ENCODE data around the gene SNAP91.
A peak's percentile ranks its signal among the peaks of the same experiment; 100 is the strongest.

Gene SNAP91

GRCh38 chr6:83729871-83730270 is 21.0 kb upstream of the SNAP91 start:
- Histone ChIP-seq H3K27me3 (ENCODE audit: insufficient read depth, insufficient read length) (no peaks in the 10 kb centered on the region), H3K9me3 (ENCODE audit: insufficient read depth, low read length) (no peaks in the 10 kb centered on the region), H3K4me1 (ENCODE audit: insufficient read depth, insufficient read length) (no peaks in the 10 kb centered on the region), H3K4me3 (ENCODE audit: insufficient read length, low read depth) (no peak overlapping the region), H3K36me3 (ENCODE audit: insufficient read depth, insufficient read length, low read length) (no peaks in the 10 kb centered on the region), H3K9ac (ENCODE audit: insufficient read length, low read depth) (no peak overlapping the region)
- TF ChIP-seq YY1 (IDR thresholded peaks at IDR 0.05; ENCODE audit: insufficient read depth, insufficient read length) (no peak), SUZ12 (IDR thresholded peaks at IDR 0.05; ENCODE audit: extremely low read depth, insufficient read depth, insufficient read length) (no peak), ZNF274 (IDR thresholded peaks at IDR 0.05; ENCODE audit: low read depth, low read length) (no peak)
- no peak for DNase-seq (ENCODE audit: low read depth, low spot score)

GRCh38 chr6:83722876-83723275 is 14.0 kb upstream of the SNAP91 start:
- no peaks in the 10 kb centered on the region for H3K27me3 ChIP-seq (ENCODE audit: insufficient read depth, insufficient read length)
- H3K36me3 ChIP-seq (ENCODE audit: insufficient read depth, insufficient read length, low read length): no peaks in the 10 kb centered on the region
- no peak for DNase-seq (ENCODE audit: low read depth, low spot score)
- H3K9me3 ChIP-seq (ENCODE audit: insufficient read depth, low read length): peaks cover under 1% of the 10 kb centered on the region; the same call in 1 of the 2 replicates
- no peaks in the 10 kb centered on the region for H3K4me1 ChIP-seq (ENCODE audit: insufficient read depth, insufficient read length)
- no peak for TF ChIP-seq ZNF274 (IDR thresholded peaks at IDR 0.05; ENCODE audit: low read depth, low read length)
- no peak for TF ChIP-seq YY1 (IDR thresholded peaks at IDR 0.05; ENCODE audit: insufficient read depth, insufficient read length)
- no peak for TF ChIP-seq SUZ12 (IDR thresholded peaks at IDR 0.05; ENCODE audit: extremely low read depth, insufficient read depth, insufficient read length)
- H3K9ac ChIP-seq (ENCODE audit: insufficient read length, low read depth): no peak overlapping the region
- no peak overlapping the region for H3K4me3 ChIP-seq (ENCODE audit: insufficient read length, low read depth)

GRCh38 chr6:83717809-83718208 is 8.9 kb upstream of the SNAP91 start:
- TF ChIP-seq YY1 (IDR thresholded peaks at IDR 0.05; ENCODE audit: insufficient read depth, insufficient read length) (no peak), ZNF274 (IDR thresholded peaks at IDR 0.05; ENCODE audit: low read depth, low read length) (no peak), SUZ12 (IDR thresholded peaks at IDR 0.05; ENCODE audit: extremely low read depth, insufficient read depth, insufficient read length) (no peak)
- Histone ChIP-seq H3K36me3 (ENCODE audit: insufficient read depth, insufficient read length, low read length) (no peaks in the 10 kb centered on the region), H3K27me3 (ENCODE audit: insufficient read depth, insufficient read length) (no peaks in the 10 kb centered on the region), H3K4me3 (ENCODE audit: insufficient read length, low read depth) (no peak overlapping the region), H3K9me3 (ENCODE audit: insufficient read depth, low read length) (peaks cover 6% of the 10 kb centered on the region), H3K9ac (ENCODE audit: insufficient read length, low read depth) (no peak overlapping the region), H3K4me1 (ENCODE audit: insufficient read depth, insufficient read length) (no peaks in the 10 kb centered on the region)
- no peak for DNase-seq (ENCODE audit: low read depth, low spot score)

GRCh38 chr6:83711958-83712357 is 3.1 kb upstream of the SNAP91 start:
- Histone ChIP-seq H3K27me3 (ENCODE audit: insufficient read depth, insufficient read length) (peaks cover 34% of the 10 kb centered on the region), H3K36me3 (ENCODE audit: insufficient read depth, insufficient read length, low read length) (no peaks in the 10 kb centered on the region), H3K9me3 (ENCODE audit: insufficient read depth, low read length) (no peaks in the 10 kb centered on the region), H3K4me1 (ENCODE audit: insufficient read depth, insufficient read length) (no peaks in the 10 kb centered on the region), H3K9ac (ENCODE audit: insufficient read length, low read depth) (no peak overlapping the region), H3K4me3 (ENCODE audit: insufficient read length, low read depth) (no peak overlapping the region)
- DNase-seq (ENCODE audit: low read depth, low spot score): no peak
- no peak for TF ChIP-seq ZNF274 (IDR thresholded peaks at IDR 0.05; ENCODE audit: low read depth, low read length)
- no peak for TF ChIP-seq YY1 (IDR thresholded peaks at IDR 0.05; ENCODE audit: insufficient read depth, insufficient read length)
- no peak for TF ChIP-seq SUZ12 (IDR thresholded peaks at IDR 0.05; ENCODE audit: extremely low read depth, insufficient read depth, insufficient read length)

- DNase-seq (ENCODE audit: low read depth, low spot score): no peak
- peak overlapping the region; percentile 65 for H3K4me3 ChIP-seq (ENCODE audit: insufficient read length, low read depth)
- no peak overlapping the region for H3K9ac ChIP-seq (ENCODE audit: insufficient read length, low read depth)
- H3K4me1 ChIP-seq (ENCODE audit: insufficient read depth, insufficient read length): no peaks in the 10 kb centered on the region
- no peaks in the 10 kb centered on the region for H3K9me3 ChIP-seq (ENCODE audit: insufficient read depth, low read length)
- peaks cover 41% of the 10 kb centered on the region for H3K27me3 ChIP-seq (ENCODE audit: insufficient read depth, insufficient read length)
- TF ChIP-seq YY1 (IDR thresholded peaks at IDR 0.05; ENCODE audit: insufficient read depth, insufficient read length) (no peak), ZNF274 (IDR thresholded peaks at IDR 0.05; ENCODE audit: low read depth, low read length) (no peak), SUZ12 (IDR thresholded peaks at IDR 0.05; ENCODE audit: extremely low read depth, insufficient read depth, insufficient read length) (no peak)
- no peaks in the 10 kb centered on the region for H3K36me3 ChIP-seq (ENCODE audit: insufficient read depth, insufficient read length, low read length)
These were observed 798 bp upstream of the SNAP91 start for GRCh38 chr6:83709748-83710050.

- no peaks in the 10 kb centered on the region for H3K36me3 ChIP-seq (ENCODE audit: insufficient read depth, insufficient read length, low read length)
- H3K4me1 ChIP-seq (ENCODE audit: insufficient read depth, insufficient read length): no peaks in the 10 kb centered on the region
- peak overlapping the region; percentile 72 for H3K9ac ChIP-seq (ENCODE audit: insufficient read length, low read depth)
- H3K27me3 ChIP-seq (ENCODE audit: insufficient read depth, insufficient read length): peaks cover 41% of the 10 kb centered on the region
- no peaks in the 10 kb centered on the region for H3K9me3 ChIP-seq (ENCODE audit: insufficient read depth, low read length)
- peak overlapping the region; percentile 65 for H3K4me3 ChIP-seq (ENCODE audit: insufficient read length, low read depth)
- TF ChIP-seq ZNF274 (IDR thresholded peaks at IDR 0.05; ENCODE audit: low read depth, low read length) (no peak), YY1 (IDR thresholded peaks at IDR 0.05; ENCODE audit: insufficient read depth, insufficient read length) (no peak), SUZ12 (IDR thresholded peaks at IDR 0.05; ENCODE audit: extremely low read depth, insufficient read depth, insufficient read length) (no peak)
- DNase-seq (ENCODE audit: low read depth, low spot score): no peak
These were observed 343 bp downstream of the SNAP91 start for GRCh38 chr6:83708546-83708969.

- peaks cover 41% of the 10 kb centered on the region for H3K27me3 ChIP-seq (ENCODE audit: insufficient read depth, insufficient read length)
- H3K4me1 ChIP-seq (ENCODE audit: insufficient read depth, insufficient read length): no peaks in the 10 kb centered on the region
- DNase-seq (ENCODE audit: low read depth, low spot score): no peak
- H3K4me3 ChIP-seq (ENCODE audit: insufficient read length, low read depth): peak overlapping the region; percentile 65
- H3K9me3 ChIP-seq (ENCODE audit: insufficient read depth, low read length): no peaks in the 10 kb centered on the region
- TF ChIP-seq ZNF274 (IDR thresholded peaks at IDR 0.05; ENCODE audit: low read depth, low read length) (no peak), SUZ12 (IDR thresholded peaks at IDR 0.05; ENCODE audit: extremely low read depth, insufficient read depth, insufficient read length) (no peak), YY1 (IDR thresholded peaks at IDR 0.05; ENCODE audit: insufficient read depth, insufficient read length) (no peak)
- peak overlapping the region; percentile 72 for H3K9ac ChIP-seq (ENCODE audit: insufficient read length, low read depth)
- H3K36me3 ChIP-seq (ENCODE audit: insufficient read depth, insufficient read length, low read length): no peaks in the 10 kb centered on the region
These were observed 914 bp downstream of the SNAP91 start for GRCh38 chr6:83707829-83708545.

Measured in NT2/D1 (cell line).